GM20431 (cell line): ENCODE data around the gene UBXN6.

ENCODE experiments used
- in situ Hi-C: fragments of 300-500 bp; cut with MseI, MboI; formaldehyde crosslinking; loops from one replicate; pipeline ENCODE4 v1.15.0; 2020; ENCODE audit warnings: low sequenced_read_pairs; ENCODE audit not compliant: unreplicated experiment

Gene UBXN6

DNA sequence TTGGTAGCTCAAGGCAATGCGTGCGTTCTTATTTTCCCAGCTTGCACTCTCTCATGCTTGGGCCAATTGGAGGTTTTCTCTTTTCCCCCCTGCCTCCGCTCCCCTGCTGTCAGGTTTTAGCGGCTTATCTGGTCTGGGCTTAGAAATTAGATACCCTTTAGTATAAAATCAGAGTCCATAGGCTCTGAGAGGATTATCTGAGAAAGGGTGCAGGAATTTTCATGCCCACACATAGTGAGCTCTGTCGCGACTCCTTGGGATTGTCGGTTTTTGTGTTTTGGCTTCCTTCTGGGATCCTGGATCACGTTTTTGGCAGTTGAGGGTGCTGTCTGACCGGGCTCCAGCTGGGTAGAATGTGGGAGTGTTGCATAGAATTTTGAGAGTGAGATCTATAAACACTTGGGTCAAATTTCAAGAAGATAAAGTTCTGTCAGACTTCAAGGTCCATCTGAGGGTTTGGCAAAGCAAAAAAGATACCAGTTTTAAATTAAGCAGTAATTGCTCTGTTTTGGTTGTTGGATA, 42.7 kb downstream of the UBXN6 start:
- in situ Hi-C loops: no loop called here

DNA sequence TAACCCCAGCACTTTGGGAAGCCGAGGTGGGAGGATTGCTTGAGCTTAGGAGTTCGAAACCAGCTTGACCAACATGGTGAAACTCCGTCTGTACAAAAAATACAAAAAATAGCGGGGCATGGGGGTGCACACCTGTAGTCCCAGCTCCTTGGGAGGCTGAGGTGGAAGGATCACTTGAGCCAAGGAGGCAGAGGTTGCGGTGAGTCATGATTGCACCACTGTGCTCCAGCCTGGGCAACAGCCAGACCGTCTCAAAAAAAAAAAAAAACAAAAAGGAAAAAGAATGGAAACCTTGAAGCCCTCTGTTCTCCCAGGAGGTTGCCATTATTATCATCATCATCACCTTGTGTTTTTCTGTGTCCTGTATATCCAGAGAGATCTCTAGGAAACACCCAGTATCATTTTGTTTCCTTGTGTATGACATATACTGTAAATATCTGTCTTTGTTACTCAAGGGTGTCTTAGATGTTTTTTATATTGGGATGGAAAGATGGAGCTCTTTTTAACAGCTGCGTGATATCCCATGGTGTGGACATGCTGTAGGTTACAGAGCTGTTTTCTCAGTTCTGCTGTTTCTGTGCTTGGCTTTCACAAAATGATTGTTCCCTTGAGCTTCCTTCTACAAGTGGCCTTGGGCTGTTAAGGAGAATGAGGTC, 43.3 kb downstream of the UBXN6 start:
- in situ Hi-C loops: no loop called here

DNA sequence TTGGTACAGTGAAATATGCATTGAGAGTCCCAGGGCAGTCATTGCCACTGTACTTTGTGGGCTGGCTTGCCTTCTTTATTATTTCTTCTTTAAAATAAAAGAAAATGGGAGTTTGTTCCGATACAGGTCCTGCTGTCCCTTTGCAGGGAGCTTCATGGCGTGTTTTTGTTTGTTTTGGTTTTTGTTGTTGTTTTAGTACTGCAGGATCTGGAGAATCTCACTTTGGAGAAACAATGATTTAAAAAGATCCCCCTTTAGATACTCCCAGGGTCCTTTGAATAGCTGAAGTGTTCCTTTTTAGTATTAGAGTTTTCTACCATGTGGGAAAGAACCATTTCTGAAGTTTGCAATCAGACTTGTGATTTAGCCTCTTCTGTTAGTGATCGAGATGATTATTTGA, 44.0 kb downstream of the UBXN6 start:
- in situ Hi-C loops: no loop called here

GRCh38 chr19:4409123-4409933, 48.3 kb downstream of the UBXN6 start:
- in situ Hi-C loops: no loop called here

DNA sequence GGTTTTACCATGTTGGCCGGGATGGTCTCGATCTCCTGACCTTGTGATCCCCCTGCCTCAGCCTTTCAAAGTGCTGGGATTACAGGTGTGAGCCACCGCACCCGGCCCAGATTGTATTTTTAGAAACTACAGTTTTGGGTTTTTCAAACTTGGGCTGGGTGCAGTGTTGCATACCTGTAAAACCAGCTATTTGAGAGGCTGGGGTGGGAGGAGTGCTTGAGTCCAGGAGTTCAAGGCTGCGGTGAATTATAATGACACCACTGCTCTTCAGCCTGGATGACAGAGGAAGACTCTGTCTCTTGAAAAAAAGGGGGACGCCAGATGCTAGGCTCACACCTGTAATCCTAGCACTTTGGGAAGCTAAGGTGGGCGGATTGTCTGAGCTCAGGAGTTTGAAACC, 51.0 kb downstream of the UBXN6 start:
- in situ Hi-C loops: no loop called here

GRCh38 chr19:4405977-4406376, 51.6 kb downstream of the UBXN6 start:
- in situ Hi-C loops: no loop called here

GRCh38 chr19:4403005-4403761, 54.4 kb downstream of the UBXN6 start:
- in situ Hi-C loops: no loop called here

- in situ Hi-C loops: no loop called here
These were observed 55.2 kb downstream of the UBXN6 start, which contains the start of gene CHAF1A for GRCh38 chr19:4402171-4403004. Gene CHAF1A, plus strand, starts transcription at chr19:4402640. Its CDS starts 123 bp downstream, at chr19:4402763.

- in situ Hi-C loops: no loop called here
These were observed 55.8 kb downstream of the UBXN6 start for GRCh38 chr19:4401769-4402170.

- in situ Hi-C loops: no loop called here
These were observed 57.3 kb downstream of the UBXN6 start, which contains the start of gene SH3GL1 for GRCh38 chr19:4400135-4400936. Gene SH3GL1, minus strand, starts transcription at chr19:4400547. Its CDS starts 179 bp downstream, at chr19:4400368.

DNA sequence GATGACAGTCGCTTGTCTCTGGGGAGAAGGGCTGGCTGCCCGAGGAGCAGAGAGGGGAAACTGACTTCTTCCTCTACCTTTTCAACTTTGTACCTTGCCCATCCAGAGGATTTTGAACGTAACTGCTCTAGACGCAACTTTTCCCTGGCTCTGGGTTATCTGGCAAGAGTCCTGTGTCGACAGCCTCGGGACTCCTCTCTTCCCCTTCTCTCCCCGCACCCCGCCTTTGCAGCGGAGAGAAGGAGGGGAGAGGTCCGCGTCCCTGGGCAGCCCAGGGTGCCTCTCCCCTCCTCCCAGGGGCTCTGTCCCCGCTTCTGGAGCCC, 57.8 kb downstream of the UBXN6 start:
- in situ Hi-C loops: no loop called here

DNA sequence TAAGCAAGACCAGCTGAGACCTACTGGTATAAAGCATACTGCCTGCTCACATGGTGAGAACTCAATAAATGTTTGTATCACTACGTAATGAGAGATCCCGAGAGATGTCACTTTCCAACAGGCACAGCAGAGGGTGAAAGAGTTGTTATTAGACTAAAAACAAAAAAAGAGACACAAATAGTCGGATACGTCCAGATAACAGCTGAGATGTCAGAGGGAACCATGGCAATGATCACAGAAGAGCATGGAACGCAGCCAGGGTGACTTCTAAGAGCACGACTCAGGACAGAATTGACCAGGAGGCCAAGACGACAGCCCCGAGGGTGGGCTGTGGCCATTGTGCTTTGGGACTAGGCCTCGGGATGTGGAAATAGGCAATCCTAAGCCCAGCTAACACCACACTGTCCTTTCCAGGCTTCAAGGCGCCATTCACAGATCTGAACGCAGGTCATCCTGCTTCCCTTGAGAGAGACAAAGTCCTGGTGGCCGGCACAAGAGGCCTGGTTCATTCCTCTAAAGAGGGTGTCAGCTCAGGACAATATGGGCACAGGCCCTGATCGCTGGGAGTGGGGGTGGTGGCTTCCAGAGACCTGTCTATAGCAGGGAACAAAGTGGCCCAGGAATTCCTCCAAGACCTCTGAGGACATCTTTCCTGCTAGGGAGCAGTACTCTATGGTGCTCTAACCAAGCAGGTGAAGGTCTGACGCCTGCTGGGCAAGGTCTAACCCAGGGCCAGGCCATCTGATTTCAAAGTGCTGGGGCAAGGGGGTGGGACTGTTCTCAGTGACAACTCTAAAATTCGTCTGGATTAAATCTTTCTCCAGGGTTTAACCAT, 60.4 kb downstream of the UBXN6 start:
- in situ Hi-C loops: no loop called here
